Measurements from ENCODE around the gene KCNQ4. TPM values are rescaled to one million over a fixed set of nuclear protein-coding genes. Genes with fewer than 3 reads are reported as not detected.

Gene KCNQ4
- total and polyA plus RNA-seq, 2 of the 4 experiments (the other 2 are of a cell fraction): 0.07 TPM; not detected in 1

- no peak for TF ChIP-seq RAD21 (IDR thresholded peaks at IDR 0.05; ENCODE audit: low read length)
Measured at GRCh38 chr1:40798366-40799281, 15.0 kb downstream of the KCNQ4 start (continued).

- in situ Hi-C loops (cut with MboI; ENCODE audit: low sequenced_read_pairs): no loop called here
- CTCF ChIA-PET: no interaction called here
- intact Hi-C loops (cut with micrococcal nuclease): no loop called here
- TF ChIP-seq CHD1 (IDR thresholded peaks at IDR 0.05; ENCODE audit: low read depth, low read length): no peak
- no peak for TF ChIP-seq FOS (IDR thresholded peaks at IDR 0.05; ENCODE audit: low read depth, low read length)
- no peak for TF ChIP-seq NFE2L2 (IDR thresholded peaks at IDR 0.05; ENCODE audit: low read depth, low read length)
- TF ChIP-seq RCOR1 (IDR thresholded peaks at IDR 0.05; ENCODE audit: insufficient replicate concordance, low read length): no peak
- TF ChIP-seq, protein P1, sequence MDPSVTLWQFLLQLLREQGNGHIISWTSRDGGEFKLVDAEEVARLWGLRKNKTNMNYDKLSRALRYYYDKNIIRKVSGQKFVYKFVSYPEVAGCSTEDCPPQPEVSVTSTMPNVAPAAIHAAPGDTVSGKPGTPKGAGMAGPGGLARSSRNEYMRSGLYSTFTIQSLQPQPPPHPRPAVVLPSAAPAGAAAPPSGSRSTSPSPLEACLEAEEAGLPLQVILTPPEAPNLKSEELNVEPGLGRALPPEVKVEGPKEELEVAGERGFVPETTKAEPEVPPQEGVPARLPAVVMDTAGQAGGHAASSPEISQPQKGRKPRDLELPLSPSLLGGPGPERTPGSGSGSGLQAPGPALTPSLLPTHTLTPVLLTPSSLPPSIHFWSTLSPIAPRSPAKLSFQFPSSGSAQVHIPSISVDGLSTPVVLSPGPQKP (IDR thresholded peaks at IDR 0.05; ENCODE audit: borderline replicate concordance, low read depth, low read length): no peak
- no peak for TF ChIP-seq BHLHE40 (IDR thresholded peaks at IDR 0.05; ENCODE audit: low read depth, low read length)
- no peak for TF ChIP-seq RAD21 (IDR thresholded peaks at IDR 0.05; ENCODE audit: low read length)
- TF ChIP-seq, protein P2, sequence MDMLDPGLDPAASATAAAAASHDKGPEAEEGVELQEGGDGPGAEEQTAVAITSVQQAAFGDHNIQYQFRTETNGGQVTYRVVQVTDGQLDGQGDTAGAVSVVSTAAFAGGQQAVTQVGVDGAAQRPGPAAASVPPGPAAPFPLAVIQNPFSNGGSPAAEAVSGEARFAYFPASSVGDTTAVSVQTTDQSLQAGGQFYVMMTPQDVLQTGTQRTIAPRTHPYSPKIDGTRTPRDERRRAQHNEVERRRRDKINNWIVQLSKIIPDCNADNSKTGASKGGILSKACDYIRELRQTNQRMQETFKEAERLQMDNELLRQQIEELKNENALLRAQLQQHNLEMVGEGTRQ (IDR thresholded peaks at IDR 0.05; ENCODE audit: low read depth, low read length): no peak
- no peak for TF ChIP-seq MAZ (IDR thresholded peaks at IDR 0.05; ENCODE audit: borderline replicate concordance, low read depth, low read length)
- TF ChIP-seq RFX5 (IDR thresholded peaks at IDR 0.05; ENCODE audit: low read depth, low read length): no peak
- no peak for TF ChIP-seq SMC3 (IDR thresholded peaks at IDR 0.05; ENCODE audit: low read depth, low read length)
- no peak for TF ChIP-seq MXI1 (IDR thresholded peaks at IDR 0.05; ENCODE audit: borderline replicate concordance, low read depth, low read length)
- no peak for TF ChIP-seq MAFK (IDR thresholded peaks at IDR 0.05; ENCODE audit: low read depth, low read length)
Measured at GRCh38 chr1:40799351-40799867, 15.8 kb downstream of the KCNQ4 start.

More at GRCh38 chr1:40799351-40799867, 15.8 kb downstream of the KCNQ4 start:
- dilution Hi-C loops (cut with HindIII; ENCODE audit: low sequenced_read_pairs, unreplicated experiment): no loop called here
- no peaks in the 10 kb centered on the region for H4K20me1 ChIP-seq (ENCODE audit: insufficient read depth, low read length)
- H3K4me3 ChIP-seq (ENCODE audit: insufficient read depth, low read depth, low read length): no peak overlapping the region
- H2BK120ac ChIP-seq (ENCODE audit: low read depth, low read length): no peak overlapping the region
- H2AK9ac ChIP-seq (replicated peaks; ENCODE audit: low read depth, low read length, poor library complexity): no peak overlapping the region
- H2BK5ac ChIP-seq (ENCODE audit: low read depth, low read length, poor library complexity, severe bottlenecking): no peak overlapping the region
- no peak overlapping the region for H3K4ac ChIP-seq (ENCODE audit: low read depth, low read length)
- no TSS peak for BruUV-seq (replicated peaks)
- no peak overlapping the region for H3K27ac ChIP-seq (ENCODE audit: insufficient read depth, low read length)
- no peak overlapping the region for H3K4me2 ChIP-seq (ENCODE audit: low read depth, low read length)
- no peak overlapping the region for H3K18ac ChIP-seq (ENCODE audit: low read depth, low read length)
- H3K56ac ChIP-seq (ENCODE audit: extremely low read depth, insufficient read depth, low read length): no peak overlapping the region
- no peak overlapping the region for H2BK15ac ChIP-seq (ENCODE audit: low read depth, low read length)
- no peak overlapping the region for H4K91ac ChIP-seq (ENCODE audit: insufficient read depth, low read depth, low read length)
- H2AFZ ChIP-seq (replicated peaks; ENCODE audit: low read length, poor library complexity): peak overlapping the region; percentile 33
- DNase-seq (peak; percentile 32), ATAC-seq (ENCODE audit: low read depth) (no peak)
- H3K79me1 ChIP-seq (ENCODE audit: low read depth in 1 of 2, low read length in 2 of 2): no peaks in the 10 kb centered on the region
- no peak overlapping the region for H3K9ac ChIP-seq (ENCODE audit: low read depth, low read length)
- POLR2A ChIA-PET (ENCODE audit: unreplicated experiment): no interaction called here
- H3K23ac ChIP-seq (ENCODE audit: low read depth, low read length): no peak overlapping the region
- H3K9me1 ChIP-seq (ENCODE audit: insufficient read depth, low read length): no peaks in the 10 kb centered on the region
- H2BK20ac ChIP-seq (ENCODE audit: low read depth, low read length): no peak overlapping the region
- H2AK5ac ChIP-seq (ENCODE audit: low read depth, low read length): no peak overlapping the region
- H3K14ac ChIP-seq (replicated peaks; ENCODE audit: low read depth, low read length): no peak overlapping the region
- H3K4me1 ChIP-seq (ENCODE audit: control insufficient read depth, insufficient read depth, low read length): peaks cover 8% of the 10 kb centered on the region
- peaks cover 23% of the 10 kb centered on the region for H3K27me3 ChIP-seq (ENCODE audit: control insufficient read depth, insufficient read depth, low read length)
- H4K5ac ChIP-seq (ENCODE audit: low read depth, low read length): no peak overlapping the region
- 27% methylated on average over 5 of the region's 9 CpGs; no CpG with 5 or more reads in 1 of the 2 experiments for WGBS, 2 experiments (ENCODE audit: extremely low coverage in 2 of 2, insufficient read length in 1 of 2)
- H3K36me3 ChIP-seq (ENCODE audit: control insufficient read depth, insufficient read depth, low read length): no peaks in the 10 kb centered on the region
- no peak overlapping the region for H4K8ac ChIP-seq (ENCODE audit: low read depth in 2 of 2, low read length in 2 of 2)
- H3K9me3 ChIP-seq (ENCODE audit: control insufficient read depth, insufficient read depth, low read length): no peaks in the 10 kb centered on the region

All from IMR-90 (cell line).